Fibroblast of skin of back (primary cell): ENCODE results near the gene EPS15.
A peak's percentile ranks its signal among the peaks of the same experiment; 100 is the strongest.
"Not testable (repeated sequence)": the region's sequence is repeated elsewhere in the genome, so short reads cannot be mapped to it uniquely, and the experiment has no call there.

Source experiments
- DNase-seq: peaks from one replicate; pipeline ENCODE4 v3.0.0-alpha.2; 2013

The EPS15 gene

DNA sequence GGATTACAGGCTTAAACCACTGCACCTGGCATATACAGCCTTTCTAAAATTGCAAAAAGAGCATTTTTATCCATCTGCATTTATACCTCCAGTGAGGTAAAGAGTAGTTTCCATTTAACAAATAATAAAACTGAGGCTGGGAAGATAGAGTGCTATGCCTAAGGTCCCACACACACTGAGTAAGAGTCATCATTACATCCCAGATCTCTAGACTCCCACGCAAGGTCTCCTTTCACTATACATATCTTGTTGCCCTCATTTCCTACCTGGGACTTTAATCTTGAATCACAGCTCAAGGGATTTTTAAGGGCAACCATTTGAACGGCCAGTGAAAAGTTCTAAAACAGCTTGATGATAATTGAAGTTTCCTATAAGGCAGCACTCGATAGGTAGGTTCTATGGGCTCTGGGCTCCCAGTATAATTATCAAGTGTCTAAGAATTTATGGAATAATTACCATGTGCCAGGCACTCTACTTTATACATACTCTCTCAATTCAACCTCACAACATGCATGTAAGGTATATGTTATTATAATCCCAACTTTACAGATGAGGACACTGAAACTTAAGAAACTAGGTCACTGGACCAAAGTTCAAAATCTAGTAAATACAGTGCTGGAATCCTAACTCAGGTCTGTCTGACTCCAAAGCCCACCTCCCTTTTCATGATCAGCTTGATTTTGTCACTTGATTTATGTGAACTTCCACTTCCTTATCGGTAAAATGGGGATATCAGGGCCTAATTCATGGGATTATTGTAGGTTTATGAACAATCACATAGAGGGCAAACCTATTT is 23.3 kb upstream of the EPS15 start:
- DNase-seq: no peak

DNA sequence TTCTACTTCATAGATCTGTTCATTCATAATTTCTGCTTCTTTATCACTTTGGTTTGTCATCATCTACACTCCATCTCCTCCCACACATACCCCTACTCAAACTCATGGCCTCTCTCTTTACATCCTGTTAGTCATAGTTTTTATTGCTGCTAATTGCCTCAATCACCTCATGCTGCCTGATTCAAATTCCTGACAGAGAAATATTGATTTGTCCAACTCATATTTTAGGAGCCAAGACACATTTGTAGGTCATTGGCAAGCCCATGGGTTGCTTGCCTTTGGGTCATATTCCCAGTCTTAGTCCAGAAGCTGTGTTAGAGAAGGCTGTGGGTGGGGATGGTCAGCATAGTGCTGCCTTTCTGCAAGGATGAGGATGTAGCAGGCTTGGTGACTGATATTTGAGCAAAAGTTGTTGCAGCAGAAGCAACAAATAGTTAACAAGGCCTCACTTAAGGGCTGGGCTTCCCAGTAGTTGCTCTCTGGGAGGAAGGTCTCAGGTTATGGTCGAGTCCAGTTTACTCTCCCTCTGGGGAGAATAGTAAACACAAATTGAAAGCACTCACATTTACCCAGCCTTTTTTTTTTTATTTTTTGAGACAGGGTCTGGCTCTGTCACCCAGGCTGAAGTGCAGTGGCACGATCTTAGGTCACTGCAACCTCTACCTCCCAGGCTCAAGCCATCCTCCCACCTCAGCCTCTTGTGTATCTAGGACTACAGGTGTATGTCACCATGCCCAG is 22.4 kb upstream of the EPS15 start:
- no peak for DNase-seq

DNA sequence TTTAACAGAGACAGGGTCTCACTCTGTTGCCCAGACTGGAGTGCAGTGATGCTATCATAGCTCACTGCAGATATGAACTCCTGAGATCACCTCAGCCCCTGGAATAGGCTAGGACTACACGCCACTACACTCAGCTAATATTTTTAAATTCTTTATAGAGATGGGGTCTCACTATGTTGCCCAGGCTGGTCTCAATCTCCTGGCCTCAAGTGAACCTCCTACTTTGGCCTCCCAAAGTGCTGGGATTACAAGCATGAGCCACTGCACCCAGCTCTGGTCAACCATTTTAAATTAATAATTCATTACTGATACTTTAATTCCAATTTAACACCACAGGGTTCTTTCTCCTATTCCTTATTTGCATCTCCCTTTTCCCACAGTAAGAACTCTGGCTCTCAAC is 18.5 kb upstream of the EPS15 start:
- no peak for DNase-seq

DNA sequence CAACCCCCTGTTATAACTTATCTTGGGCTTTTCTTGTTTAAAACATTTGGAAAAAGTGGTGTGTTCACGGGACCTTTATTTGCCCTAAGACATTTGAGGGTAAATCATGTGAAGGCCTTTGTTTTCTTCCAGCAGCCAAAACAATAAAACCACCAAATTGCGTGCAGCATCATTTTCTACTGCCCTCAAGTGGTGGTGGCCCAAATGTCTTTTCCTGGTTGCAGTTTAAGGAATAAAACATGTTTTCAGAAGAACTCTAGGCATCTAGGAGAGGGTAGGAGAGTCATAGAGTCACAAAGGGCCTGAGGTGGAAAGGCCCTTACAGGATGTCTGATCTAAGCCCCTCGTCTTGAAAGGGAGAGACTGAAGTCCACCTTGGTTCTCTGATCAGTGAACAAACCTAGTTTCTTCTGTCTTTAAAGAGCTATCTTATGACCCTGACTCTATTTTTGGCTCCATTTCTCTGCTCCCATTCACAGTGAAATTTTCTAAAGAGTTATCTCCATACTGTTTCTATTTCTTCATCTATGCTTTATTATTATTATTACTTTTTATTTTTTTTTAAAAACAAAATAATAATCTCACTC is 16.0 kb upstream of the EPS15 start:
- peak; percentile 55 for DNase-seq

DNA sequence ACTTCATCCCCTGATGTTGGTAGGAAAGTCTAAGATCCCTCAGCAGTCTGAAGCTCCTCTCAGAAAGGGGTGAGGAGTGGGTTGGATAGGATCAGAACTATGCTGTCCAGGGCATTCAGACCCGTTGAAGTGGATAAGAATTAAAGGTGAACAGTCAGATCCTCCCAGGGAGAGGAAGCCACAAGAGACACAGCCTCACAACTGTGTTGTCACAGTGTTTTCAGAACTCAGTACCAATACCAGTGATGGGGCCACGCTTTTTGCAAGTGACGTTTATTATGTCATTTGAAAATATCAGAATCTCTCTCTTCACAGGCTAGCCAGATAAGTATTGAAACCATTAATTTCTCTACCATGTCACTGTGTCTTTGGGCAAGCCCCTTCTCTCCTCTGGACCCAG is 15.4 kb upstream of the EPS15 start:
- DNase-seq: no peak

DNA sequence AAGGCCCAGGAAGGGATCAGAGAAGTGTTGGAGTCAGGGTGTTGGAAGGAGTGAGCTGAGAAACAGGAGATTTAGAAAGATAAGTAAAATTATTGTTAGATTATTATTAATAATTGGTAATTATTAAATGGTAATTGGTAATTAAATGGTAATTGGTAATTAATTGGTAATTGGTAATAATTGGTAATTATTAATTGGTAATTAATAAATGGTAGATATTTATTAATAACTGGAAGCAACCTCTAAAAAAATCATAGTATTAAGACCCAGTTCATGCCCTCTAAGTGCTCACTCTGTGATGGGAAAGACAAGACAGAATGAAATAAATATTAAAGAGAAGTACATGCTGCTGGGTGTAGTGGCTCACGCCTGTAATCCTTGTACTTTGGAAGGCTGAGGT is 13.8 kb upstream of the EPS15 start:
- no peak for DNase-seq

DNA sequence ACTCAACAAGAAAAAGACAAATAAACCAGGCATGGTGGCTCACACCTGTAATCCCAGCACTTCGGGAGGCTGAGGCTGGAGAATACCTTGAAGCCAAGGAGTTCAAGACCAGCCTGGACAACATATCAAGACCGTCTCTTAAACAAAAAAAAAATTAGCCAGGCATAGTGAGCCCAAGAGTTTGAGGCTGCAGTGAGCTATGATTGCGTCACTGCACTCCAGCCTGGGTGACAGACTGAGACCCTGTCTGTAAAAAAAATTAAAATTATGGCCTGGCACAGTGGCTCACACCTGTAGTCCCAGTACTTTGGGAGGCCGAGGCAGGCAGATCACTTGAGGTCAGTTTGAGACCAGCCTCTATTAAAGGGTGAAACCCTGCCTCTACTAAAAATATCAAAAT is 11.4 kb upstream of the EPS15 start:
- not testable (repeated sequence) for DNase-seq

DNA sequence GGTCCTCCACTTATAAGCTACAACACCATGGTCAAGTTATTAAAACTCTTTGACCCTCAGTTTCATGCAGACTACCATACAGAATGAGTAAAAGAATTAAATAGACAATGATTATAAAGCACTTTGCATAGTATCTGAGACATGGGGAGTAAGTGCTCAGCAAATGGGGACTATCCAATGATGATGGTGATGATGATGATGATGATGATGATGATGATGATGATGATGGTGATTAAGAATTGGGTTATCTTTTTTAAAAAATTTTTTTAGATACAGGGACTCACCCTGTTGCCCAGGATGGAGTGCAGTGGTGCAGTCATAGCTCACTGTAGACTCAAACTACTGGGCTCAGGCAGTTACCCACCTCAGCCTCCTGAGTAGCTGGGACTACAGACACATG is 8.1 kb upstream of the EPS15 start:
- DNase-seq: no peak

DNA sequence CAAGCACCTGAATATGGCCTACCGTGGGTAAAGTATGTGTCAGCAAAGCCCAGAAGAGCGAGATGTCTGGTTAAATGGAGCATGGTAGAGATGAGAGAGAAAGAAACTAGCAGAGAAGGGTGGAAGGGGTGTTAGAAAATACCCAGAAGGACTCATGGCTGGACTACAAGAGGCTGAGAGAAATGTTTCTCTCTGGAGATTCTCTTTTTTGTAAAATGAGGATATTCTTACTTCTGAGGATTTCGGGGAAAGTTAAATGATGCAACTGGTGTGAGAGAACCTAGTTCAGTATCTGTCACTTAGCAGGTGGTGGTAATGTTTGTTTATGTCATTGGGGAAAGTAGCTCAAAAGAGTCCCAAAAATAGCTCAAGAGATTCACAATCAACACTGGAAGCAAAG is 7.2 kb upstream of the EPS15 start:
- DNase-seq: no peak

DNA sequence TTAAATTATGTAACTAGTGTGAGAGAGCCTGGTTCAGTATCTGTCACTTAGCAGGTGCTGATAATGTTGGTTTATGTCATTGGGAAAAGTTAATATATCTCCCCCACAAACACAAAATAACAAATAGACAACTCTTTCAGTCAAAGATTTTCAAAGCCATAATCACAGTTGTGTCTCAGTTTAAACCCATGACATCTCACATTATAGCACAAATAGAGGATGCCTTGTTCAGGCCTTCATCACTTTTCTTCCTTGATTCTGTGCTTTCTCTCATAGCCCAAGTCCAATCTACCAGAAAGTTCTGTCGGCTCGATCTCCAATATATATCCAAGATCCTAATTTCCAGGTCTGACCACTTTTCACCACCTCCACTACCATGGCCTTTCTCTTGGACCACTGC is 6.2 kb upstream of the EPS15 start:
- DNase-seq: no peak

DNA sequence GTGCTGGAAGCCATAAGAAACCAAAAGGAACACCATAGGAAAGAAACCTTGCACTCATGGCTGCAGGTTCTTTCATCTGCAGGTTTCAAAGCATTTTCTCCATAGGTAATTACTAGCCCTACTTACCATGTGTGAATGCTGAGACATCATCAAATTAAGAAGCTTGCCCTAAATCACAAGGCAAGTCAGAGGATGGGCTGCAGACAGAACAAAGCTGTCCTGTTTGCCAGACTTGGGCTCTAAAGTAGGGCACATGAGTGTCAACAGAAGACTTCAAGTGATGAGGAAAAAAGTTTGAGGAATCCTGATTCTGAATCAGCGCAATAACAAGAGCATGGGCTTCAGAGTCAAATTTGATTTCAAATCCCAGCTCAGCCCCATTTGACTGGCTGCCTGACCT is 5.8 kb upstream of the EPS15 start:
- DNase-seq: no peak

DNA sequence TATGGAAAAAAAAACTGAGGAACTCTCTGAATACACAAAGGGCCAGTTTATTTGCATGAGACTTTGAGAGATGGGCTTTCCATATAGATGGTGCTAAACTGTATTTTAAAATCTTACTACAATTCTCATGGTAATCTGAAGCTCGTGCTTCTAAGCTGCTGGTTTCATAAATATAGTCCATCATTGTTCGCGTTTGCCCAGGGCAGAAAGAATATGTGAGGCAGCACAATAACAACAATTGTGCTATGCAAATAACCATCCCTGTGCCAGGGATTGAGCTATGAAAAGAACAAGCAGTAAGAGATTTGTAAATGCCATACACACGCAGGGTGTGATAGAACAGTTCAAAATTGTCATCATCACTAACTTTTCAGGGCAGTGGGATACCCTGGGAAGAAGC is 4.9 kb upstream of the EPS15 start:
- no peak for DNase-seq

DNA sequence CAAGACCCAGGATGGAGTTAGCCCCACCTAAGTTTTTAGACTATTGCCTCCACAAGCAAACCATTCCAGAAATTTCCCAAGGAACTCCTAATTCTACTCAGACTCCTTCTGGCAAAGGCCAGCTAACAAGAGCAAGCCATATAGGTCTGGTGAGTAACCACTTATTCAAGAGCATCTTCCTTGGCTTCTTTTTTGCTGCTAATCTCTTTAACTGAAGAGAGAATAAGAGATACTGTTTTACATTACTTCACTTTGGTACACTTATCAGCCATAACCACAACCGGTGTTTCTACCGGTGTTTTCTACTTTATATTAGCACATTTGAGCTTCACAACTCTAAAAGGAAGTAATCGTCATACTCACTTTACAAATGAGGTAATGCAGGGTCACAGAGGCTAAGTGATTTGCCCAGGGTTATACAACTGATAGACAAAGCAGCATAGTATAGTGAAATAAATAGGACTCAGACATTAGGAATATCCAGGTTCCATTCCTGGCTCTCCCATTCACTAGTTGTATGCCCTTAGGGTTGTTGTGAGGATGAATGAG is 1.7 kb upstream of the EPS15 start:
- no peak for DNase-seq

DNA sequence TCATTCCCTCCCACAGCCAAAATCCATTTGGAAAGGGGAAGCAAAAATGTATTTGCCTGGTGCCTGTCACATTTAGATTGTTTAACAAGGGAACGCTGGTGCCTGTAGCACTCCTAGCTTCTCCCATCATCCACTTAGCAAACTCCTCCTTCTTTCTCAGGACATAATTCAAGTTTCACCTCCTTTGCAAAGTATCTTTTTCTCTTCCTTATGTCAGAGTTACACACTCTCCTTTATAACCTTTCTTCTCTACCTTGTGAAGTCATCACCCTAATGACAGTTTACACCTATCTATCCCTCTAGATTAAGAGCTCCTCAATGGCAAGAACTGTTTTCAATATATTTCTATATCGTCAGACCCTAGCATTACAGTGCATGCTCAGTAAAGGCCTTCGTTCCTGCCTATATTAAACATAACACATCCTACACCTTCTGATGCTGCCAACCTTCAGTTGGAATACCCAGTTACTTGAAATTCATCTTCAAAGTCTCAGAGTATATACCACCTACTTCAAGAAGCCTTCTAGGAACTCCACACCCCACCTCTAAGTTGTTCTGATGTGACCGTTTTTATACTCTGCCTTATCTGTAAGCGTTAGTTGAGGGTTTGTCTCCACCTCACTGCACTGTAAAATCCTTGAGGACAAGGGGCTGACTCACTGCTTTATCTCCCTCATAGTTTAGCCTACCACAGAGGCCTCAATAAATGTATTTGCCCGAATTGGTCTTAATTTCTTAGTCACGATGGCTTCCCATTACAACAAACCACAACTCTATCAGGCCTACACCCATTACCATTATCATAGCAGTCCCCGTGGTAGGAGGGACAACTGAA is 1.0 kb upstream of the EPS15 start:
- peak; percentile 69 for DNase-seq

DNA sequence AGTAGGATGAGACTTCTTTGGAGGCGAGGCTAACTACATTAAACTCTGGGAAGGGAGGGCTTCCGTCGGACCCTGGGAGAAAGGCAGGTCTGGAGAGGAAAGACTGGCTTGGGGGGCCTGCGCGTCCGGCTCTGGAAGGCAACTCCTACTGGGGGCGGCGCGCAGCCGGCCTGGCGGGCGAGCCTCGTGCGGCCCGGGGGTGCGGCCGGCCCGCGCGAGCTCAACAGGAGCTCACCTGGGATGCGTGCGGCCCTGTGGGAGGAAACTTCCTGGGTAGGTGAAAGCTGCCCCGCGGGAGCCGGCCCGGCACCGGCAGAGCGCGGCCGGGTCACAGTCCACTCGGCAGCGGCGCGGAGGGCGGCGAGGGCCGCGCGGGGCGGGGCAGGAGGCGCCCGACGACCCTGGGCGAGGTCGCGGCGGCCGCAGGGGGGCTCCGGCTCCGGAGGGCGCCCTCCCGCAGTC is 449 bp downstream of the EPS15 start:
- peak; percentile 28 for DNase-seq

DNA sequence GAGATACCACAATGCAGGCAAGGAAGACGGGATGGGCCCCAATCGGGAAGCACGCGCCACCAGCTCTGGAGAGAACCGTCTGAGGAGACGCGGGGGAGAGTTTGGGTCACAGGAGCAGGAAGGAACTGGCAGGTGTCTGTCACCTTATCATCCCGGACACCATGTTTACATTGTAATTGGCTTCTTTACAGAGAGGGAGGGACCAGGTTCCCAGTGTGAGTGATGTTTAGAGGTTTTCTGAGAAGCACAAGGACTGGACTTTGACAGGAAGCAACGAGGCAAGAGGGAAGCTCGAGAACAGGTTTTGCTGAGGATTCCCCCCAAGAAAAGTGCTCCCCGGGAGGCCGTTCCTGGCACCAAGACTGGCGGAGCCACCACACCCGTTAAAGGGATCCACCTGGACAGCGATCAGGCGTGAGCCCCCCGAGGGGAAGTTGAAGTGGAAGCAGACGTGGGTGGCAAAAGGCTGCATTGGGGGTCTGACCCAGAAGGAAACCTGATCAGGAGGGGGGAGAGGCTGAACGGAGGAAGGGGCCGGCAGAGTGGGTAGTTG is 957 bp downstream of the EPS15 start:
- peak; percentile 26 for DNase-seq

DNA sequence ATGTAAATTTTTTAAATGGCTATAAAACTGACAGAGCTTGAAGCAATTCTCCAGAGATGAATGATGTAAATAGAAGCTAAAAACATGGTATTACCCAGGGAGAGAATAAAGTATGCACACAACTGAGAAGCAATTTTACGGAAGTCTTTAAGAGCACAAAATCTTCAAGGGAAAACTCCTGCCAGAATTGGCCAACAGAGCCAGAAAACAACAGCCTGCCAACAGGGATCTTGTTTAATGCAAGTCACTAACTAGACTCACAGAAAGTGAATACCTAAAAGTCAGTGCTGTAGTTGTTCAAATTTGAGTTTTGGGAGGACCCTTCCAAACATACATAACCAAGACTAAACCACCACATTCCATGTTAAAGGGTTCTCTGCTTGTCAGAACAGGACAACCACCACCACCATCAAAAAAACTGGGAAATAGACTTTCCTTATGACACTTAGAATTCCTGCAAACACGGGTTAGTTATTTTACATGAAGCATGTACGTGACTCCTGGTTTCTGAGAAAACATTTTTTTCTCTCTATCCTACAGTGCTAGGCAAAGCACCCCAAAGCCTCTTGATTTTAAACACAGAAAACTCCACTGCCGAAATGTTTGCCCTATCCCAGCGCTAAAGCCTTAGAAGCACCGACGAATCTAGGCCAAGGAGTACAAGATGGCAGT is 1.6 kb downstream of the EPS15 start:
- no peak for DNase-seq

DNA sequence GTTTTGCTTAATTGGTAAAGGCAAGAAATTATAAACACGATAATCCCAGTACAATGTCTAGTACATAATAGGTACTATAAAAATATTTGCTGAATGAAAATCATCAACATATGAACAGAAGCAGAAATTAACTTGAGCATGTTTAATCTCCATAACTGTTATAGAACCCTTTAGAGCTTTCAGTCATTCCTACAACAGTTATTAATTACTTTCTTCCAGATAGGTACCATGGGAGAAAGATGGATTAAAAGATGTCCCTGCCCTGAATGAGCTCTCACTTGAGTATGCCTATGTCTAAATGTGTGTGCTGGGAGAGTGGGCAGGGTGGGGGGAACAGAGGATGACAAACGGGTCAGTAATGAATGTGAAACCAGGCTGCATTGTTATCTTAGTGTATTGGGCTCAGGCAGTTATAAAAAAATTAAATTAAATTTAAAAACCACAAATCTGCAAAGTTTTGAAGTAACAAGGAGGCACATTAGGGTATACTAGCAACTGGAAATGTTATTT is 2.4 kb downstream of the EPS15 start:
- DNase-seq: peak; percentile 39

DNA sequence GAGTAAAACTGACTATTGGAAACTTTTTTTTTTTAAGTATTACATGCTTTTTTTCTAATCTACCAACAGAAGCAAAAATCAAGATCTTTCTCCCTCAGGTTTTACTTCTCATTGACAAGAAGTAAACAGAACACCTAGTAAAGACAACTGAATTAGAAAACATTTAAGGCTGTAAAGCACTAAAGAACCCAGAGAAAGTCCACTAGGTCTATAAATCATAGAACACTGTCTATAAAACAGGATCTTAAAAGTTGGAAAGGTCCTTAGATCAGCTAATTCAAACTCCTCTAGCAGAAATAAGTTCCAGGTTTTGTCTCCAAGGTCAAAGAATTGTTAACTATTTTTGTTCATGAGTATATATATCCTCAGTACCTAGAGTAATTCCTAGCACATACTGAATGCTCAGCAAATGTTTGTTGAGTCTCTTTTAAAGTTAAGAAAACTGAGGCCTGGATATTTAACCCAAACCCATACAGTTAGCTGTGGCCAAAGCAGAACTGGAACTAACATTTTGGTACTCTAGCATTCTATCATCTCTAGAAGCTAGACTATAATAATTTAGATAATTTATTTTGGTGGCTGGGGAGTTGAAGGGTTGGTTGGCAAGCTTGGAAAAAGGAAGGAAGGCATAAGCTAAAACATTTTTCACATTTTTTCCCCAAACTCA is 3.0 kb downstream of the EPS15 start:
- no peak for DNase-seq

DNA sequence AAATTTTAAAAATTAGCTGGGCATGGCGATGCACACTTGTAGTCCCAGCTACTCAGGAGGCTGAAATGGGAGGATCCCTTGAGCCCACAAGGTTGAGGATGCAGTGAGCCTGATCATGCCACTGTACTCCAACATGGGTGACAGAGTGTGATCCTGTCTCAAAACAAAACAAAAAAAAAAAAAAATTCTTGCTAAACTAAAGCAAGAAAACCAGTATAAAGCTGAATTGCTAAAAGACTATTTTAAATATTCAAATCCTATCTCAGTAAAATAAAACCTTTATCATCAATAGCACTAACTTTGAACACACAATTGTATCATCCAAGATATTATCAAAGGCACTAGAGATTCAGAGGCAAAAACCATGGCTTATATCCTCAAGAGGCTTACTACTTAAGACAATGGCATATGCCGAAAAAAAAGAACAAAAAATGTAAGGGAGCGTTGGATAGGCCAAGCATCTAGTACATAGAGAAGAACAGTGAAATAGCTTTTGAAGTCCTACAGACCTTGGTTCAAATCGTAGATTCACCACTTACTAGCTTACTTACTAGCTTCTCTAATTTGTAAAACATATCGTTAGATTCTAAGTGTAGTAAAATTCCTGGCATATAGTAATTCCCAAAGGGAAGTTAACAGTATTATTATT is 3.6 kb downstream of the EPS15 start:
- DNase-seq: no peak
